Activated CD4-positive, alpha-beta T cell treated with anti-CD3 and anti-CD28 coated beads for 24 hours (primary cell): ENCODE measurements around the gene ATL1.
"Not testable (repeated sequence)": the region's sequence is repeated elsewhere in the genome, so short reads cannot be mapped to it uniquely, and the experiment has no call there.

Experiments
- DNase-seq, 2 donors: peaks; one replicate each; pipeline ENCODE4 v3.0.0-alpha.2; 2020; ENCODE audit warnings: low read depth in 2 of 2

ATL1 gene

GRCh38 chr14:50657753-50658152 is 97.8 kb downstream of the ATL1 start:
- no peak for DNase-seq

- DNase-seq: no peak
These were observed 98.3 kb downstream of the ATL1 start for GRCh38 chr14:50658203-50658602.

GRCh38 chr14:50659327-50659974 is 99.5 kb downstream of the ATL1 start:
- no peak for DNase-seq

- DNase-seq: not testable (repeated sequence)
These were observed 104.6 kb downstream of the ATL1 start for GRCh38 chr14:50664579-50664978.

GRCh38 chr14:50665300-50665699 is 105.4 kb downstream of the ATL1 start:
- DNase-seq: not testable (repeated sequence)

GRCh38 chr14:50666772-50667683 is 107.1 kb downstream of the ATL1 start:
- DNase-seq: peak in 1 of 2 donors; percentile 8

GRCh38 chr14:50667684-50667995 is 107.7 kb downstream of the ATL1 start:
- DNase-seq: peak in 1 of 2 donors; percentile 0

- DNase-seq: peak; percentile 35 to 42
These were observed 108.3 kb downstream of the ATL1 start, which contains the start of gene SAV1 for GRCh38 chr14:50667996-50668825. Gene SAV1, minus strand, starts transcription at chr14:50668306. Its CDS starts 339 bp downstream, at chr14:50667967.

GRCh38 chr14:50668826-50669143 is 108.8 kb downstream of the ATL1 start:
- no peak for DNase-seq

- no peak for DNase-seq
These were observed 109.6 kb downstream of the ATL1 start for GRCh38 chr14:50669441-50669986.

- no peak for DNase-seq
These were observed 110.4 kb downstream of the ATL1 start for GRCh38 chr14:50670196-50670865.

- no peak for DNase-seq
These were observed 110.9 kb downstream of the ATL1 start for GRCh38 chr14:50670866-50671256.

- no peak for DNase-seq
These were observed 115.7 kb downstream of the ATL1 start for GRCh38 chr14:50675597-50675996.

- no peak for DNase-seq
These were observed 117.0 kb downstream of the ATL1 start for GRCh38 chr14:50676814-50677516.

- DNase-seq: no peak
These were observed 117.7 kb downstream of the ATL1 start for GRCh38 chr14:50677527-50678063.

GRCh38 chr14:50678163-50678562 is 118.2 kb downstream of the ATL1 start:
- DNase-seq: no peak

- no peak for DNase-seq
These were observed 119.7 kb downstream of the ATL1 start for GRCh38 chr14:50679674-50680073.
